RPMI7951 (cell line): ENCODE data around the gene PTPRN2. TPM values are rescaled to one million over a fixed set of nuclear protein-coding genes. Genes with fewer than 3 reads are reported as not detected.
"Not testable (repeated sequence)": the region's sequence is repeated elsewhere in the genome, so short reads cannot be mapped to it uniquely, and the experiment has no call there.

Experiments used
- DNase-seq: peaks from one replicate; pipeline ENCODE4 v3.0.0-alpha.2; 2012; ENCODE audit warnings: low read depth
- total RNA-seq: library from RNA; depleted of rRNA; stranded (reverse); fragments of >200 nt; shearing (Covaris generic); gene quantifications from 2 replicates; pipeline ENCODE4 v1.2.3, GENCODE V29; 2014

Gene PTPRN2
- total RNA-seq, 1 experiment from 2014 or later = 9.0 TPM

DNA sequence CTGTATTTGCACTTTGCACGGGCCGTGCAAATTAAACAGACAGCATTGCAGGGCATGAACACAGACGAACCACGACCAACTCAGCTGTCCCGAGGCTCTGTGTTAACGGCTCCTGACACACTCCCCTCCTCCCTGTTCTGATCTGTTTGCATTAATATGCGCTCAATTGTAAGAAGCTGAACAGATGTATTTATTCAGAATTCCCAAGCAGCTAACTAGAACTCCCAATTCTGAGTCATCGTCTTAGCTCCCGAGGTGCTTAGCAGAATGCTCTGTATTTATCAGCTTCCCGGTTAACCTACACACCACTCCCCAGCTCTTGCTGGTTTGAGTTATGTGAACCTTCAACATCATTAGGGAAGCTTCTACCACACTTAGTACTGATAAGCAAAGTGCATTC is 286.4 kb downstream of the PTPRN2 start:
- DNase-seq = peak; percentile 17

DNA sequence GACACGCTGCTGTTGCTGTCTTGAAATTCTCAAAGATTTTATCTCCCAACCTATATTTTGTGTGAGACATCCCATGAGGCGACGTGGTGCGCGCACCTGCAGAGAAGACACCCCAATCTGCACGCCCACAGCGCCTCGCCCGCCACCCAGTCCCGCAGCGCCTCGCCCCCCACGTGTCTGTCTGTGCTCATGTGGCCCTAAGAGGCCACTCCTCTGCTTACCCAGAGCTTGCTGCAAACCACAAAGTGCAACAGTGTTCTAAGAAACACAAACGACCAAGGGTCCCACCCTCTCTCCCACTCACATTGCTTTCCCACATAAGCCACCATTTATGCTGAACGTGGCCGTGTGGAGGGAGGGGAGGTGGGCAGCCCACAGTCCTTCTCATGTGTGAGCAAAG is 287.2 kb downstream of the PTPRN2 start:
- no peak for DNase-seq

DNA sequence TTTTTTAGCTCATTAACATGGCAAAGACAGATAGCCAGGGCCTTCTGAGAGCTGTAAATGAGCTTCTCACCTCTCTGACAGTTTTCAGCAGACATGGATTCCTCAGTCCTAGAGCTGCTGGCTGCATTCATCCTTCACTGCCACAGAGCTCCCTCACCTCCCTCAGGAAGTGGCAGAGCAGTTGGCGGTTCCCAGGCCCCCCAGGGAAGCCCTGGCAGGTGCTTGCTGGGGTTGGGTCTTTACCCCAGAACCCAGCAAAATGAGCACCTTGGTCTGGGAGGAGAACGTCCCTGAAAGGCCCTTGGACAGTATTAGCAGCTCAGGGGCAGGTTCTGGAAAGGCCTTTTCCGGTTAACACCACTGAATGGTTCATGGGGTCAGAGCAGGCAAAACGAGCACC is 288.0 kb downstream of the PTPRN2 start:
- DNase-seq = no peak

DNA sequence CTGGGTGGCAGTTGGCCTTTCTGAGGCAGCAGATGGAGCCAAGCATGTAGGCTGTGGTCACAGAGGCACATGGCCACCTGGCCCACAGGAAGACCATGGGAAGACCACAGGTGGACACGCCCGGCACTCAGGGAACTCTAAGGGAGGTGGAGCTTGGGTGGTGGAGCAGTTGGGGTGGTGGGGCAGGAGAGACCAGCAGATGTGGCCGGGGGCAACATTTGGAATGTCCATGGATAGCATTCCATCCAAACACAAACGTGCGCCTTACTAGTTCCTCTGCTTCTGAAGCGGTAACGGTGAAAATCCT is 290.9 kb downstream of the PTPRN2 start:
- DNase-seq = no peak

DNA sequence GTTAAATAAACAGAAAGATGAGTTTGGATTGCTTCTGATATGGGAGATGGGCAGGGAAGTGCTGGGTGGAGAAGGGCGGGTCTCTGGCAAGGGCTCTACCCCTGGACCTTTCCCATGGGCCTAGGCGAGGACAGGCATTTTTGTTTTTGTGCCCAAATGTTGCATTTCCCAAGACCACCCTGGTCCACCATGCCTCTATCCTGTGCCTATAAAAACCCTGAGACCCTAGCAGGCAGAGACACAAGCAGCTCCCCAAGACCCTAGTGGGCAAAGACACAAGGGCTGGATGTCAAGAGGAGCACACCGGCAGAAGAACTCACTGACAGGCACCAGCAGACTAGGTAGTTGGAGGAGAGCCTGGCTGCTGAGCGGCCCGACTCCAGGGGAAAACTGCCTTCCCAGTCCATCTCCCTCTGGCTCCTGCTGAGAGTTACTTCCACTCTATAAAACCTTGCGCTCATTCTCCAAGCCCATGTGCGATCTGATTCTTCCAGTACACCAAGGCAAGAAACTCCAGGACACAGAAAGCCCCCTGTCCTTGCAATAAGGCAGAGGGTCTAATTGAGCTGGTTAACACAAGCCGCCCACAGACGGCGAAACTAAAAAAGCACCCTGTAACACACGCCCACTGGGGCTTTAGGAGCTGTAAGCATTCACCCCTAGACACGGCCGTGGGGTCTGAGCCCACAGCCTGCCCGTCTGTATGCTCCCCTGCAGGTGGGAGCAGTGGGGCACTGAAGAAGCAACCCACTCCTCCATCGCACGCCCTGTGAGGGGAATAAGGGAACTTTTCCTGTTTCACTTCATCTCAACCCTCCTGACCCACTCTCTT is 291.4 kb downstream of the PTPRN2 start:
- no peak for DNase-seq

DNA sequence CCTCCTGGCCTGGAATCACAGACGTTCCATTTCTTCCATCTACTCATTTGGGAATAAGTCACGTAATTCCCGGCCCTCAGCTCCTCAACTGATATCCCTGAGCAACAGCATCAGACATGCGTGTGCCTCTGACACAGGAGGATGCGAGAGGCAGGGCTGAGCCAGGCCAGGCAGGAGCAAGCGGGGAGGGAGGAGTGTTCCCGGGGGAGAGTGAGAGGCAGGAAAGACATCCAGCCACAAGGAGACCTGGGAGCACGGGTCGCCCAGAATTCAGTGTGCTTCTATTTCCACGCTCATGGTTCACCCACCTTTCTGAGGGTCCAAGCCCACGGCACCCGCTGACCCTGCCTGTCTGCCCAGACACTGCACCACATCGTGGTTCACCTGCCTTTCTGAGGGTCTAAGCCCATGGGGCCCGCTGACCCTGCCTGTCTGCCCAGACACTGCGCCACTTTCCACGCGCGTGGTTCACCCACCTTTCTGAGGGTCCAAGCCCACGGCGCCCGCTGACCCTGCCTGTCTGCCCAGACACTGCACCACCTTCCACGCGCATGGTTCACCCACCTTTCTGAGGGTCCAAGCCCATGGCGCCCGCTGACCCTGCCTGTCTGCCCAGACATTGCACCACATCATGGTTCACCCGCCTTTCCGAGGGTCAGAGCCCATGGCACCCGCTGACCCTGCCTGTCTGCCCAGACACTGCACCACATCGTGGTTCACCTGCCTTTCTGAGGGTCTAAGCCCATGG is 293.0 kb downstream of the PTPRN2 start:
- DNase-seq = not testable (repeated sequence)

DNA sequence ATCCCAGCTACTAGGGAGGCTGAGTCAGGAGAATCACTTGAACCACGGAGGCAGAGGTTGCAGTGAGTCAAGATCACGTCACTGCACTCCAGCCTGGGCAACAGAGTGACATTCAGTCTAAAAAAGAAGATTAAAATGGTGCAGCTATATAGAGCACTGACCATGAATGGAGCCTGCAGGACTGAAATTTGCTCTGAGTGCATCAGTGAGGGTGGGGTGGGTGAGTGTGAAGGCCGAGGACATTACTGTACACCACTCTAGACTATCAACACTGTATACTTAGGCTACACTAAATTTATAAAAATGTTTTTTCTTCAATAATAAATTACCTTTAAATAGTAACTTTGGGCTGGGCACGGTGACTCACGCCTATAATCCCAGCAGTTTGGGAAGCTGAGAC is 294.7 kb downstream of the PTPRN2 start:
- no peak for DNase-seq

DNA sequence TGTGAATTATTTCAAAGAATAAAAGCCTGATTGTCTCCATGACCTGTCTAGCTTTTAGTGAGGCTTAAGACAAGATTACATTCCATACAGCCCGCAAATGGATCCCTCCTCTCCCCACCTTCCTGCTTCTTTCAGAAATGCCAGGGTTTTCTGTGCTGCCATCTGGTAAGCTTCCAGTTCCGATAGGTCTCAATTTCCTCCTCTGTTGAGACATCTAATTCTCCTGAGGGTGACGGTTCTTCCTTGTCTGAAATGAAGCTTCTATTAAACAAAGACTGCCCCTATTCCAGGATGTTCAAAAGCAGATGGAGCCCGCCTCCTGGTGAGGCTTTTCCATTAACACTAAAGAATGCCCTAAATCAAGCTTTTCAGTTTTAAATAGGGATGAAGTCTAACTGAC is 295.6 kb downstream of the PTPRN2 start:
- no peak for DNase-seq

DNA sequence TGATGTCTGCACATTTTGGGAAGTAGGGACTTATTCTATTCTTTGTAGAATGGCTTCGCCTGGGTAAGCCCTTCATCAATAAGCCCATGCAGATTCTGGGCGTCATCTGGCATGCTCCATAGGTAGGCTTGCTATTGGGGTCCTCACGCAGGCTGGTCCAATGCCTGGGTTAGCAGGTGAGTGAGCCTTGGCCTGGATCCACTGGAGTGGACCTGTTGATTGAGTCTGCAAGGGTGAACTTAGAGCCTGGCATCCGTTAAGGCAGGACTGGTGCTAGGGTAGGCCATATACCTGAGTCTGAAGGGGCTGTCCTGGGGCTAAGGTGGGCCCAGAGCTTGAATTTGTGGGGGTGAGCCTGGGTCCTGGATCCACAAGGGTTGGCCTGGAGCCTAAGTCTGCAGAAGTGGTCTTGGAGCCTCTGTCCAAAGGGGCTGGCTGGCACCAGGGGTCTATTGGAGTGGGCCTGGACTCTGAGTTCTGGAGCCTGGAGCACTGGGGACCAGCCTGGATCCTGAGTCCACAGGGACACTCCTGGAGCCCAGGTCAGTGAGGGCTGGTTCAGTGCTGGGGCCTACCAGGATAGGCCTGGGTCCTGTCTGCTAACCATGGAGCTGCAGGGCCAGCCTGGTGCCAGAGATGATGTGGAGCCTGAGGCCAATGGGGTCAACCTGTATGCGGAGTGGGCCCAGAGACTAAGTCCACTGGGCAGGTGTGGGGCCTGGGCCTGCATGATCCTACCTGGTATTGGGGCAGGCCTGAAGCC is 297.7 kb downstream of the PTPRN2 start:
- DNase-seq = no peak

DNA sequence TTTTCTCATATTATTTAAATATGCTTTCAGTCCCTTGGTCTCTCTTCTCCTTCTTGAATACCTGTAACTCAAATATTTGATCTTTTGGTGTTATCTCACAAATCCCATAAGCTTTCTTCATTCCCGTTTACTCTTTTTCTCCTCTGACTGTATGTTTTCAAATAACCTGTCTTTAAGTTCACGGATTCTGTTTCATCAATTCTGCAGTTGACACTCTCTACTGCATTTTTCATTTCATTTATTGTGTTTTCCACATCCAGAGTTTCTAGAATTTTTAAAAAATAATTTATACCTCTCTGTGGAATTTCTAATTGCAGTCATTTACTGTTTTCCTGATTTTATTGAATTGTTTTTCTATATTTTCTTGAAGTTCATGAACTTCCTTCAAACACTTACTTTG is 298.4 kb downstream of the PTPRN2 start:
- DNase-seq = no peak

DNA sequence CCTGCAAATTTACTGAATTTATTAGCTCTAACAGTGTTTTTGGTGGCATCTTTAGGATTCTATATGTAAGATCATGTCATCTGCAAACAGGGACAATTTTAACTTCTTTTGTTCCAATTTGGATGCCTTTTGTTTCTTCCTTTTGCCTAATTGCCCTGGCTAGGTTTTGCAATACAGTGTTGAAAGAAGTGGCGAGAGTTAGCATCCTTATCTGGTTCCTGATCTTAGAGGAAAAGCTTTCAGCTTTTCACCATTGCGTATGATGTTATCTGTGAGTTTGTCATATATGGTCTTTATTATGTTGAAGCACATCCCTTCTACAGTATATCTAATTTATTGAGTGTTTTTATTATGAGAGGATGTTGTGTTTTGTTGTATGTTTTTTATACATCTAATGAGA is 301.4 kb downstream of the PTPRN2 start:
- no peak for DNase-seq

DNA sequence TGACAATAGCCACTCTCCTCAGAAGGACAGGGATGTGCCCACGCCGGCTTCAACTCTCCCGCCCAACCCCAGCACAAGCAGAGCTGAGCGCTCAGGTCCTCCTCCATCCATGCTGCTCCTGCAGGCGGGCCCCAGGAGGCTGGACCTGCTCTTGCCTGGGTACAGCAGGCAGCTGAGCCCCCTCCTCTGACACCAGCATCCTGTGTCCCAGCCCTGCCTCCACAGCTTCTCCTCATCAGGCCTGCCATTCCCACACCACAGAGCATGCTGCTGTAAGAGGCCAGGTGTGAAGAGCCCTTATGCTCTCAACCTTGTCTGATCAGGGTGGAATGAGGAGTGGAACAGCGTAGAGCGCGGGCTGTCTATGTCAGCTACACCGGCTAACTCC is 302.2 kb downstream of the PTPRN2 start:
- DNase-seq = no peak

DNA sequence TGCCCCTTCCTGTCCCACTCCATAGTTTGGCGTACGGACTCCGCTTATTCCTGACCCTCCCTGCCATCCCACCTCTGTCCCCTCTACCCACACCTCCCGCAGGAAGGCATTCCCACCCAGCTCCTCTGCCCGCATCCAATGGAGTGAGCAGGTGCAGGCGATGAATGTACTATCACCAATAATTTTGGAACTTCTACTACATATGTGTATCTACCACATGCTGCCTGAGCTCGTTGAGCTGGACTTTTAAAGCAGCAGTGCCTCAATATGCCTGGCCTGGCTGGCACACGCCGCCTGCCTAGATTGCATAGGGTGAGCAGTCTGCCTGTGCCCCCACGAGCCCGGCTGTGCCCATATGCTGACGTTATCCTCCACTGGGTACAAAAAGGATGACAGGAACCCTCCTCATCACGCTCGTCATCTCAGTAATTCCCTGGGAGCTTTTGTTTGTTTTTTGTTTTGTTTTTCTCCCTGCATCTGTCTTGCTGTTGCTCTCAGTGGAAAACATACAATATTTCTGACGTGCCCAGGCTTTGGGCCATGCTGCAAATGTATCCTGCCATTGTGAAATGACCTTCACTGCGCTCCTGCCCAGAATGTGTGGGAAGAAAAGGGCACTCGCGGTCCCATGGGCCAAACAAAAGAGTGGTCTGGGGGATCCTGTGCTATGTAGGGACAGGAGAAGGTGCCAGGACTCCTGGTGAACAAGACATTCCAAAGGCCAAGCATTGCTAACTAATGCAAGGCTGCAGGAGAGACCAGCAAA is 302.8 kb downstream of the PTPRN2 start:
- DNase-seq = no peak

DNA sequence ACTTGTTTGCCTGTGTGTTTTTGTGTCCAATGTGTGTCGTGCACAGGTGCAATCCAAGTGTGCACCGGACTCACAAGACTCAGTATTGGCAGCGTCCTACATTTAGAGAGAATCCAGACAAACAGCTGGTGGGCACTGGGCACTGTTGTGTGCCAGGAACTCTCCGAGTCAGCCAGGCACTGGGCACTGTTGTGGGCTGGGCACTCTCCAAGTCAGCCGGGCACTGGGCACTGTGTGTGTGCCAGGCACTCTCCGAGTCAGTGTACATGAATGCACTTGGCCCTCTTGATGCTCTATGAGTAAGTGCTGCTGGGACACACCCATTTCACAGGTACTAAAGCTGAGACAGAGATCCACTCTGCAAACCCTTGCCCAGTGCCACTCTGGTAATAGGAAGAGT is 303.5 kb downstream of the PTPRN2 start:
- no peak for DNase-seq

DNA sequence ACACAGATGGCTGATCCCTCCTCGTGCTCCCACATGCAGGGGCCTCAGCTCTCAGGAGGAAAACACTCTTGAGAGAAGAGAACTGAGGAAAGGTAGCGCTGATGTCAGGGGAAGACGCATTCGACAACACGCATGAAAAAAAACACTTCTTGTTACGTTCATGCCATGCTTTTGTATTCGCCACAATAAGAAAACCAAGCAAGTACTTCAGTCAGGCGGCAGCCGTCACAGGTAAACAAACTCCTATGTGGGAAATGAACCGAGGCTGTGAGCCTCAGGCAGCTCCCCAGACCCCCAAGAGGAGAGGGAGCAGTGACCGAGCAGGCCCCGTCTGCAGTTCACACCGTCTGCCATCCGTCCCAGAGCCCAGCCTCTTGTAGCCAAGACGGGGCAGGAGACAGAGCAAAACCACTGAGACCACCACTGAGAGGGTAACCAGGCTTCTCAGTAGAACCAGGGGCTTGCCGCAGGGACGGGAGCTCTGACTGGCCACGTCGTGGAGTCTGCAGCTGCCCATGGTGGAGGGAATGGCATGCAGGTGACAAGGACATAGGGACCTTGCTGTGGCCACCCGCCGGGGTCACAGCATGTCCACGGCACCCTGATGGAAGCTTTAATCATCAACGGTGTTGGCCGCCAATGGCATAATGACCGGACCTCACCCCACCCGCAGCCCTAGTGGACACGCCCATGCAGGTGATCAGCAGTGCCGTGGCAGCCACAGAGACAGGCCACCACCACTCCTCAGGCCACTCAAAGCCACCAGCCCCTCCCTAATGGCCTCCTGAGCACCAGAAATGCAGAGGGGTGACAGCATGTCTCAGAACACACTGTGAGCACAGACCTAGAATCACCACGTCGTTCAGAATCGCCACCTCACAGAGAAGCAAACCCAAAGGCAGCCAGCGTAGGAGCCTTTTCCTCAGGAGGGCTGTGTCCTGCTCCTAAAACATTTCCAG is 304.3 kb downstream of the PTPRN2 start:
- no peak for DNase-seq

DNA sequence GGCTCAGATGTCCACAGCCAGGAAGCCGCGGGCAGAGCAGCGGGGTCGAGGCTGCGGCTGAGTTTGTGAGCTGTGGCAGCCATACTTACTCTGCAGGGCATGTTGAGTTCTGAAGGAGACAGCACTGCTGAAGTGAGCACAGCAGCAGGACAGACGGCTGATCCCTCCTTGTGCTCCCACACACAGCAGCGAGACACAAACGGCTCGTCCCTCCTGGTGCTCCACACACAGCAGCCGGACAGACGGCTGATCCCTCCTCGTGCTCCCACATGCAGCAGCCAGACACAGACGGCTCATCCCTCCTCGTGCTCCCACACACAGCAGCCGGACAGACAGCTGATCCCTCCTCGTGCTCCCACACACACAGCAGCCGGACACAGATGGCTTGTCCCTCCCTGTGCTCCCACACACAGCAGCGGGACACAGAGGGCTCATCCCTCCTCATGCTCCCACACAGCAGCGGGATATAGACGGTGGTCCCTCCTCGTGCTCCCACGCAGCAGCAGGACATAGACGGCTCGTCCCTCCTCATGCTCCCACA is 305.1 kb downstream of the PTPRN2 start:
- DNase-seq = no peak

DNA sequence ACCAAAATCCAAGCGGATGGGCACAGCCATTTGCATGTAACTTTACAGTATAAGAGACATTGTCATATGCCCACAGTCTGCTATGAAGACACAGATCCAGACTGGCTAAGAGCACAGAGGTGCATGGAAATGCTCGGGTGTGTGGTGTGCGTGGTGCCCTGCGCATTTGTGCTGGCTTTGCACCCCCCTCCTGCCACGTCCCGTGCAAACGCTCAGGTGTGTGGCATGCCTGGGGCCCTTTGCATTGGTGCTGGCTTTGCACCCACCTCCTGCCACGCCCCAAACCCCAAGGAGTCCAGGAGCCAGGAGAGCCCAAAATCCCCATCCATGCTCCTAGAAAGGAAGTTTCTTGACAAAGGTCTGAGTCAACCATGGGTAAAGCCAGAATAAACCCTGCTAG is 306.2 kb downstream of the PTPRN2 start:
- DNase-seq = no peak

DNA sequence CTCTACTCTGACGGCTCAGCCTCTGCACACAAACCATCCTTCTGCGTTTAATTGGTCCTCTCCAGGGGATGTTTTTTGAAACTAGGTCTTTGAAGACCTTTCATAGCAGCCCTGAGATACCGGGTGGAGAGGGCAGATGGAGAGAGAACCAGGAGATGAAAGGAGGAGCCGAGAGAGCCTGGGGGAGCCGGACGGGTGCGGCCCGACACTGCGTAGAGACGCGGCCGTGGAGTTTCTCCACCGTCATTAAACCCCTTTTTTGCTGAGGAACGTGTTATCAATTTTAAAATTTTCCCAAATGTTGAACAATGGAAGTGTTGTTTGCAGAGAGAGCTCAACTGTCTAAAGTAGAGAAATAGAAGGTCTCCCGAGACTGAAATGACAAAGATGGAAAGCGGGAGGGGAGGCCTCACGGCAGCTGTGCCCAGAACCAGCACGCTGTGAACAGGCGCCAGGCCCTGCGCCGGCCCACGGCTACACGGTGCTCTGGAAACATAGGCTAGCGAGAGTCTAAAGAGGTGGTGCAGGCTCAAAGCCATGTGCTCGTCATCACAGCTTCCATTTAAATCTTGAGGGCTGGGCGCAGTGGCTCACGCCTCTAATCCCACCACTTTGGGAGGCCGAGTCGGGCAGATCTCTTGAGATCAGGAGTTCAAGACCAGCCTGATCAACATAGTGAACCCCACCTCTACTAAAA is 307.0 kb downstream of the PTPRN2 start:
- no peak for DNase-seq

DNA sequence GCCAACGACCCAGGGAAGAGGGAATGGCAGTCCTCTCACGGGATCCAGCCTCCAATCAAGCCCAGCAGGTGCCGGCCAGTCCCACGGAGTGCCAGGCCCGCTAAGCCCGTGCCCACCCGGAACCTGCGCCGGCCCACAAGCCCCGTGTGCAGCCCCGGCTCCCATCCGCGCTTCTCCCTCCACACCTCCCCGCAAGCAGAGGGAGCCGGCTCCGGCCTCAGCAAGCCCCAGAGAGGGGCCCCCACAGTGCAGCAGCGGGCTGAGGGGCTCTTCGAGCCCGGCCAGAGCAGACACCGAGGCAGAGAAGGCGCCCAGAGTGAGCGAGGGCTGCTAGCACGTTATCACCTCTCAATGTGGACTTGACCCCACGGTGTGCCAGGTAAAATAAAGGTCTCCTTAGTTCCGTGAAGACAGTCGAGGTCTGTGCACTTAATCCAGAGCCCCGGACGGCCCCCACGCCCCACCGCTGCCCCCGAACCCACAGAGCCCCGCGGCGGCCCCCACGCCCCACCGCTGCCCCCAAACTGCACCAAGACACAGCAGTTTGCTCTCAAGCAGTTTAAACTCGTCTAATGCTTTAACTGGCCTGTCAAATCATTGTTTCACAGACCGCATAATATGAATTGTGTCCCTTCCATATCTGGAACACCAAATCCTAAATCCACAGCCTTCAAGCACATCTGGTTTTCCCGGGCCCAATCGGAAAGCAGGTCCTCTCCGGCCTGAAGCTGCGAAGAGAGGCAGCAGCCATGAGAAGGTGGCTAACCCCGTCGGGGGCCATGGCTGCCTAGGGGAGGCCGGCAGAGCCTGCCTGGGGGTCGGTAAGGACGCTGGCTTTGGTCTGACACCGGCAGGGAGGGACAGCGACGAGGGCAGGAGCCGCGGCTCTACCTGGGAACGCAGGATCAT is 307.8 kb downstream of the PTPRN2 start:
- DNase-seq = no peak
